GM12878 (cell line): Measurements from ENCODE around the gene RANBP17. TPM values are rescaled to one million over a fixed set of nuclear protein-coding genes. Genes with fewer than 3 reads are reported as not detected.

Source experiments
- ATAC-seq: fragments of 200-7000 bp; cut with Tn5 transposase; 3 replicates; pipeline ENCODE4 v1.9.1; 2020; ENCODE audit warnings: mild to moderate bottlenecking, moderate library complexity
- BruUV-seq: library from RNA; stranded (reverse); fragments of 400-500 nt; replicated peaks from 2 replicates; lab custom pipeline; 2021; lab: Mats Ljungman, UMichigan
- CTCF ChIA-PET: fragments of 300-600 bp; sonication (Branson Sonifier 250); formaldehyde crosslinking; extraction: SDS; loops from one replicate; lab custom pipeline; 2021; ENCODE audit warnings: inconsistent platforms; lab: Yijun Ruan, JAX
- POLR2A ChIA-PET: fragments of 350-600 bp; formaldehyde crosslinking; extraction: SDS; loops from one replicate; lab custom pipeline; 2021; ENCODE audit warnings: inconsistent platforms; lab: Charles Lee
- RAD21 ChIA-PET: fragments of 300-600 bp; sonication (Branson Sonifier 250); formaldehyde crosslinking; loops from one replicate; lab custom pipeline; 2023; ENCODE audit warnings: antibody characterized with exemption; ENCODE audit not compliant: unreplicated experiment; lab: Charles Lee
- SMC1A ChIA-PET: fragments of 300-600 bp; sonication (Branson Sonifier 250); formaldehyde crosslinking; loops from one replicate; lab custom pipeline; 2023; ENCODE audit not compliant: unreplicated experiment, uncharacterized antibody; lab: Charles Lee
- DNase-seq: peaks from one replicate; pipeline ENCODE4 v3.0.0-alpha.2; 2011; ENCODE audit warnings: low read depth, low spot score
- FAIRE-seq: peaks from 3 replicates; lab custom pipeline; 2011; peaks lifted over from hg19 to GRCh38; lab: Jason Lieb, UNC
- H2AFZ ChIP-seq: 2 replicates; pipeline ENCODE4 v1.6.0; 2011; ENCODE audit warnings: low read depth, low read length, control low read depth; ENCODE audit not compliant: control insufficient read depth
- H3K27ac ChIP-seq: 2 replicates; pipeline ENCODE4 v1.5.1; 2011; ENCODE audit warnings: control low read depth; ENCODE audit not compliant: control insufficient read depth, insufficient read depth
- H3K27me3 ChIP-seq, 2 experiments: replicated peaks in 1 of 2; 2 replicates each; pipeline versions ENCODE4 v1.6.0 to v1.6.1; 2011; ENCODE audit warnings: low read length in 1 of 2; ENCODE audit not compliant: control insufficient read depth in 2 of 2, insufficient read depth in 2 of 2
- H3K36me3 ChIP-seq, 2 experiments: 2 replicates each; pipeline ENCODE4 v1.5.1; 2011; ENCODE audit warnings: low read length in 1 of 2; ENCODE audit not compliant: control insufficient read depth in 2 of 2, insufficient read depth in 2 of 2
- H3K4me1 ChIP-seq: 2 replicates; pipeline ENCODE4 v1.6.1; 2011; ENCODE audit warnings: mild to moderate bottlenecking, low read length, moderate library complexity, mixed read lengths; ENCODE audit not compliant: control insufficient read depth, insufficient read depth
- H3K4me2 ChIP-seq: 2 replicates; pipeline ENCODE4 v1.6.0; 2011; ENCODE audit warnings: control low read depth; ENCODE audit not compliant: control insufficient read depth, insufficient read depth
- H3K4me3 ChIP-seq: fragments of 200-600 bp; sonication (generic); 2 replicates; pipeline ENCODE4 v1.5.1; 2016
- H3K79me2 ChIP-seq: 2 replicates; pipeline ENCODE4 v1.6.0; 2011; ENCODE audit warnings: low read length; ENCODE audit not compliant: control insufficient read depth, insufficient read depth
- H3K9ac ChIP-seq: 2 replicates; pipeline ENCODE4 v1.8.0; 2011; ENCODE audit warnings: low read length, control low read depth, mixed read lengths; ENCODE audit not compliant: control insufficient read depth, insufficient read depth
- H3K9me3 ChIP-seq: replicated peaks from 3 replicates; pipeline ENCODE4 v1.5.1; 2011; ENCODE audit warnings: mild to moderate bottlenecking, low read length; ENCODE audit not compliant: control insufficient read depth, insufficient read depth
- H4K20me1 ChIP-seq: 2 replicates; pipeline ENCODE4 v1.6.0; 2011; ENCODE audit not compliant: control insufficient read depth, insufficient read depth
- CHD4 ChIP-seq: fragments of 200-600 bp; sonication (generic); IDR thresholded peaks from 2 replicates; pipeline ENCODE4 v1.6.1; 2016; ENCODE audit warnings: mild to moderate bottlenecking
- FOXM1 ChIP-seq: IDR thresholded peaks from 2 replicates; pipeline ENCODE4 v1.6.1; 2012; ENCODE audit warnings: low read depth, mild to moderate bottlenecking, inconsistent platforms, low read length, moderate library complexity
- ZBTB33 ChIP-seq: fragments of 450-650 bp; IDR thresholded peaks from 2 replicates; pipeline ENCODE4 v1.6.1; 2017; ENCODE audit warnings: mild to moderate bottlenecking
- ZNF592 ChIP-seq: fragments of 450-650 bp; IDR thresholded peaks from 2 replicates; pipeline ENCODE4 v1.6.1; 2017; ENCODE audit warnings: mild to moderate bottlenecking, moderate library complexity
- WGBS: methylation state at CpG from one replicate; pipeline ENCODE4 v1.1.6; 2016; ENCODE audit warnings: low lambda C conversion rate; ENCODE audit not compliant: insufficient replicate concordance, insufficient coverage; ENCODE audit errors: missing lambda C conversion rate; 5-methylcytosine and 5-hydroxymethylcytosine counted together
- in situ Hi-C: fragments of 300-500 bp; cut with MboI; formaldehyde crosslinking; loops from 9 replicates; pipeline ENCODE4 v1.14.3; 2018; ENCODE audit warnings: mixed read lengths
- intact Hi-C: fragments of 100-400 bp; cut with micrococcal nuclease; formaldehyde crosslinking; loops from one replicate; pipeline ENCODE4 v1.14.2; 2022; ENCODE audit not compliant: unreplicated experiment
- polyA plus RNA-seq, 11 experiments: library from polyadenylated mRNA; depleted of rRNA in 4 of 11; unstranded in 6 of 11; stranded (reverse) in 5 of 11; fragments of >200 nt; fragmentation: Nextera tagmentation in 4 of 11; fragmentation: Illumina TruSeq in 1 of 11; extraction: Ambion mirVana in 4 of 11; extraction: Trizol in 1 of 11; gene quantifications; 1 replicate in 1 of 11; 2 replicates in 10 of 11; pipeline versions ENCODE4 v1.2.1 to v1.2.3, GENCODE V29; 2011 to 2016; ENCODE audit warnings: inconsistent platforms in 2 of 11, missing spikeins in 2 of 11, low read depth in 1 of 11
- total RNA-seq, 4 experiments: library from RNA; depleted of rRNA in 3 of 4; stranded (reverse); fragments of >200 nt in 3 of 4; fragmentation: Illumina TruSeq in 1 of 4; extraction: Trizol in 1 of 4; gene quantifications; 2 replicates each; pipeline versions ENCODE4 v1.2.1 to v1.2.3, GENCODE V29; 2013 to 2021

The RANBP17 gene
- total and polyA plus RNA-seq, 10 of the 15 experiments (the other 5 are each of a cell fraction or from before 2014, with no cell fraction given), result 0.10 TPM; not detected in 9

GRCh38 chr5:171131497-171131896, 269.7 kb downstream of the RANBP17 start:
- intact Hi-C loops, result no loop called here
- Histone ChIP-seq H2AFZ (no peak overlapping the region), H3K4me3 (no peak overlapping the region), H3K79me2 (no peaks in the 10 kb centered on the region), H3K9ac (no peak overlapping the region), H3K4me1 (no peaks in the 10 kb centered on the region), H3K27ac (no peak overlapping the region), H3K9me3 (no peaks in the 10 kb centered on the region), H3K4me2 (no peak overlapping the region), H3K36me3 (no peaks in the 10 kb centered on the region), H4K20me1 (no peaks in the 10 kb centered on the region), H3K27me3 (no peaks in the 10 kb centered on the region; a peak in 1 of 4 replicates)
- TF ChIP-seq FOXM1 (no peak), ZBTB33 (no peak)
- FAIRE-seq, result no peak
- POLR2A ChIA-PET, result no interaction called here
- no peak for ATAC-seq
- no peak for DNase-seq
- SMC1A ChIA-PET, result interaction anchor here (1.3 to 1.4 kb wide), 2 partner anchors 11 to 26 kb away, joined by 3 to 4 read pairs; no protein-coding TSS in a partner anchor
- RAD21 ChIA-PET, result no interaction called here
- BruUV-seq, result no TSS peak
- in situ Hi-C loops, result no loop called here
- CTCF ChIA-PET, result no interaction called here

GRCh38 chr5:171137768-171138525, 276.1 kb downstream of the RANBP17 start:
- H3K79me2 ChIP-seq, result no peaks in the 10 kb centered on the region
- H3K27me3 ChIP-seq, result no peaks in the 10 kb centered on the region
- ChIA-PET SMC1A (no interaction called here), CTCF (no interaction called here), POLR2A (no interaction called here)
- in situ Hi-C loops (no loop called here), intact Hi-C loops (no loop called here)
- 22% methylated on average over 1 of the region's 1 CpG for WGBS
- no peak overlapping the region for H2AFZ ChIP-seq
- H3K4me2 ChIP-seq, result no peak overlapping the region
- H3K4me3 ChIP-seq, result no peak overlapping the region
- H3K4me1 ChIP-seq, result no peaks in the 10 kb centered on the region
- H3K9ac ChIP-seq, result no peak overlapping the region
- H4K20me1 ChIP-seq, result no peaks in the 10 kb centered on the region
- TF ChIP-seq ZNF592, result no peak
- no peak for TF ChIP-seq CHD4
- TF ChIP-seq, all 136 proteins: peak for 0
- DNase-seq, result no peak
- no peak for FAIRE-seq
- Histone ChIP-seq H3K36me3 (no peaks in the 10 kb centered on the region), H3K27ac (no peak overlapping the region), H3K9me3 (no peaks in the 10 kb centered on the region)
- RAD21 ChIA-PET, result no interaction called here
- no peak for ATAC-seq
- BruUV-seq, result no TSS peak
